ENCODE results near the gene BEST4.
"Not testable (repeated sequence)": the region's sequence is repeated elsewhere in the genome, so short reads cannot be mapped to it uniquely, and the experiment has no call there.

BEST4 gene

DNA sequence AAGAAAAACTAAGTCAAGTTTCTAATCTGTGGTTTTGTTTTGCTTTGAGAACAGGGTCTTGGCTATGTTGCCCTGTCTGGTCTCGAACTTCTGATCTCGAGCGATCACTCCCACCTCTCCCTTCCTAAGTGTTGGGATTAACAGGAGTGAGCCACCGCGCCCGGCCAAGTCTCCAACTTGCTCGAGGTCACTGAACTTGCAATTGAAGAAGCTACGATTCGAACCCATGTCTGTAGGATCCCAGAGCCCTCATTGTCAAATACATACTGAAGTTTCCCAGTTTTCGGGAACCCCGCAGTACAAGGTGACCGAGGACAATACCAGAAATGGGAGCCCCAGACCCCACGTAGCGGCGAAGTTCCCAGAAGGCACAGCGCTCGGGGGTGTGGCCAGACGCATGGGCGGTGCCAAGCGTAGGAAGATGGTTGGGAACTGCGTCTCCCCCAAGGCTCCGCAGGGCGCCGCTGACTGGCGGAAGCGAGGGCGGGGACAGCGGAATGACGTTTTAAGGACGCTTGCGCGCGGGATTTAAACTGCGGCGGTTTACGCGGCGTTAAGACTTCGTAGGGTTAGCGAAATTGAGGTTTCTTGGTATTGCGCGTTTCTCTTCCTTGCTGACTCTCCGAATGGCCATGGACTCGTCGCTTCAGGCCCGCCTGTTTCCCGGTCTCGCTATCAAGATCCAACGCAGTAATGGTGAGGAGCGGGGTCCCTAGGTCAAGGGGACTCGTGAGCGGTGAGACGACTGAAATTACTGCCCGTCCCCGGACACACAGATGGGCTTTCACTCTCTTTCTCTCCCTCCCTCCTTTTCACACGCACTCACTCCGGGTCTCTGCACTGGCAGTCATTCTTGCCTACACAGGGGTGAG lies 48.4 kb downstream of the BEST4 start, which contains the start of gene KIF2C:
TSS of gene KIF2C (plus strand) at position 531 of the 872 bp plus-strand sequence. CDS start at position 627, 96 bp downstream.
- DNase-seq (ENCODE audit: low read depth): peak; percentile 98
- peak within 1 kb of the TSS; percentile 89 for H3K4me3 ChIP-seq (replicated peaks; ENCODE audit: low read depth, low read length)
- TF ChIP-seq, protein P1, sequence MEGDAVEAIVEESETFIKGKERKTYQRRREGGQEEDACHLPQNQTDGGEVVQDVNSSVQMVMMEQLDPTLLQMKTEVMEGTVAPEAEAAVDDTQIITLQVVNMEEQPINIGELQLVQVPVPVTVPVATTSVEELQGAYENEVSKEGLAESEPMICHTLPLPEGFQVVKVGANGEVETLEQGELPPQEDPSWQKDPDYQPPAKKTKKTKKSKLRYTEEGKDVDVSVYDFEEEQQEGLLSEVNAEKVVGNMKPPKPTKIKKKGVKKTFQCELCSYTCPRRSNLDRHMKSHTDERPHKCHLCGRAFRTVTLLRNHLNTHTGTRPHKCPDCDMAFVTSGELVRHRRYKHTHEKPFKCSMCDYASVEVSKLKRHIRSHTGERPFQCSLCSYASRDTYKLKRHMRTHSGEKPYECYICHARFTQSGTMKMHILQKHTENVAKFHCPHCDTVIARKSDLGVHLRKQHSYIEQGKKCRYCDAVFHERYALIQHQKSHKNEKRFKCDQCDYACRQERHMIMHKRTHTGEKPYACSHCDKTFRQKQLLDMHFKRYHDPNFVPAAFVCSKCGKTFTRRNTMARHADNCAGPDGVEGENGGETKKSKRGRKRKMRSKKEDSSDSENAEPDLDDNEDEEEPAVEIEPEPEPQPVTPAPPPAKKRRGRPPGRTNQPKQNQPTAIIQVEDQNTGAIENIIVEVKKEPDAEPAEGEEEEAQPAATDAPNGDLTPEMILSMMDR (IDR thresholded peaks at IDR 0.05; ENCODE audit: low read length, missing control alignments): no peak

DNA sequence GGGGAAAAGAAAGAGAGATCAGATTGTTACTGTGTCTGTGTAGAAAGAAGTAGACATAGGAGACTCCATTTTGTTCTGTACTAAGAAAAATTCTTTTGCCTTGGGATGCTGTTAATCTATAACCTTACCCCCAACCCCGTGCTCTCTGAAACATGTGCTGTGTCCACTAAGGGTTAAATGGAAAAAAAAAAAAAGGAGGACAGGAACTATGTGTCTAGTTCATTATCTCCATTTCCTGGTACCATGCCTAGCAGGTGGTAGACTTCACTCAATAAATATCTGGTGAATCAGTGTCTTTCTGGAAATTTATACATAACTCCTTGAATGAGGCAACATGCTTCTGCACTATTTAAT lies 49.0 kb downstream of the BEST4 start:
- not testable (repeated sequence) for DNase-seq (ENCODE audit: low read depth)
- peak overlapping the region; percentile 89 for H3K4me3 ChIP-seq (replicated peaks; ENCODE audit: low read depth, low read length)

DNA sequence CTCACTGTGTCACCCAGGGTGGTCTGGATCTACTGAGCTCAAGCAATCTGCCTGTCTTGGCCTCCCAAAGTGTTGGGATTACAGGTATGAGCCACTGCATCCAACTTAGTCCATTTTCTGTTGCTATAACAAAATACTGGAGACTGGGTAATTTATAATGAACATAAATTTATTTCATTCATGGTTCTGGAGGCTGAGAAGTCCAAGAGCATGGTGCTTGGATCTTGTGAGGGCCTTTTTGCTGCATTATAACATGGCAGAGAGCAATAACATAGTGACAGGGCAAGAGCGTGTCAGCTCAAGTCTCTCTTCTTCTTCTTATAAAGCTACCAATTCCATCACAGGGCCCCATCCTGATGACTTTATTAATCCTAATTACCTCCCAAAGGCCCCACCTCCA lies 52.0 kb downstream of the BEST4 start:
- no peak for DNase-seq (ENCODE audit: low read depth)
- TF ChIP-seq, protein P1 (IDR thresholded peaks at IDR 0.05; ENCODE audit: low read length, missing control alignments): no peak
- no peak overlapping the region for H3K4me3 ChIP-seq (replicated peaks; ENCODE audit: low read depth, low read length)

DNA sequence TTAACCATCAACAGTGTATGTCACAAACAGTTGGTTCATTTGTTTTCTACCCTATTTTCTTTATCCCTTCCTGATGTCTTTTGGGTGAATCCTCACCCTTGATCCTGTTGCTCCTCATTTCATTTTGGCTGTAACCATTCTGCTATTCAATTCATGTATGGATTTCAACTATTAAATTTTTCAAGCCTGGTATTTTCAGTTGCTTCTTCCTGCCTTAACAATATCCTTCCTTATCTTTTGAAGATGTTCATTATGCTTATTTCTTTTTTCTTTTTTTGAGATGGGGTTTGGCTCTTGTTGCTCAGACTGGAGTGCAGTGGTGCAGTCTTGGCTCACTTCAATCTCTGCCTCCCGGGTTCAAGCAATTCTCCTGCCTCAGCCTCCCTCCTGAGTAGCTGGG lies 54.2 kb downstream of the BEST4 start:
- H3K4me3 ChIP-seq (replicated peaks; ENCODE audit: low read depth, low read length): no peak overlapping the region
- DNase-seq (ENCODE audit: low read depth): no peak
- TF ChIP-seq, protein P1 (IDR thresholded peaks at IDR 0.05; ENCODE audit: low read length, missing control alignments): no peak
